ENCODE measurements around the gene GNL2. TPM values are rescaled to one million over a fixed set of nuclear protein-coding genes. Genes with fewer than 3 reads are reported as not detected.

Gene GNL2
- total RNA-seq, 1 experiment from 2014 or later: 121 TPM

GRCh38 chr1:37557402-37557801, 38.3 kb downstream of the GNL2 start:
- intact Hi-C loops (cut with micrococcal nuclease; ENCODE audit: unreplicated experiment): no loop called here
- Histone ChIP-seq H3K4me3 (ENCODE audit: low read depth, low read length, poor library complexity, severe bottlenecking) (peak overlapping the region; percentile 27), H3K36me3 (ENCODE audit: insufficient read depth, low read length, poor library complexity, severe bottlenecking) (peaks cover 3% of the 10 kb centered on the region), H3K4me1 (ENCODE audit: insufficient read depth, low read length, poor library complexity, severe bottlenecking) (peaks cover 9% of the 10 kb centered on the region), H3K9me3 (ENCODE audit: low read depth, low read length, poor library complexity, severe bottlenecking) (peaks cover 6% of the 10 kb centered on the region), H3K27ac (ENCODE audit: low read depth, low read length, poor library complexity, severe bottlenecking) (no peak overlapping the region), H3K27me3 (replicated peaks; ENCODE audit: insufficient read depth, low read depth, low read length, poor library complexity) (no peaks in the 10 kb centered on the region)
- CTCF ChIA-PET: no interaction called here
- no TSS peak for BruUV-seq (replicated peaks)
- DNase-seq (ENCODE audit: low spot score): no peak
- TF ChIP-seq EZH2 (IDR thresholded peaks at IDR 0.05; ENCODE audit: borderline replicate concordance, low read depth, low read length, poor library complexity, severe bottlenecking) (no peak), CTCF (conservative IDR thresholded peaks at IDR 0.05; ENCODE audit: low read depth, low read length) (no peak)
- POLR2A ChIA-PET (ENCODE audit: low non-redundant PET): interaction anchor here (0.6 kb wide), 1 partner anchor 9 kb away, joined by 3 read pairs; no protein-coding TSS in a partner anchor

GRCh38 chr1:37556712-37557196, 39.0 kb downstream of the GNL2 start, which contains the start of gene DNALI1:
Gene DNALI1 (plus strand): TSS chr1:37556940. CDS start chr1:37556995, 55 bp downstream.
- intact Hi-C loops (cut with micrococcal nuclease; ENCODE audit: unreplicated experiment): no loop called here
- CTCF ChIA-PET: no interaction called here
- H3K4me1 ChIP-seq (ENCODE audit: insufficient read depth, low read length, poor library complexity, severe bottlenecking): peaks cover 9% of the 10 kb centered on the region
- peak; percentile 82 for DNase-seq (ENCODE audit: low spot score)
- peaks cover 3% of the 10 kb centered on the region for H3K36me3 ChIP-seq (ENCODE audit: insufficient read depth, low read length, poor library complexity, severe bottlenecking)
- no TSS peak for BruUV-seq (replicated peaks)
- no peak within 1 kb of the TSS for H3K27ac ChIP-seq (ENCODE audit: low read depth, low read length, poor library complexity, severe bottlenecking)
- TF ChIP-seq EZH2 (IDR thresholded peaks at IDR 0.05; ENCODE audit: borderline replicate concordance, low read depth, low read length, poor library complexity, severe bottlenecking) (no peak), CTCF (conservative IDR thresholded peaks at IDR 0.05; ENCODE audit: low read depth, low read length) (no peak)
- peak within 1 kb of the TSS; percentile 27 for H3K4me3 ChIP-seq (ENCODE audit: low read depth, low read length, poor library complexity, severe bottlenecking)
- H3K27me3 ChIP-seq (replicated peaks; ENCODE audit: insufficient read depth, low read depth, low read length, poor library complexity): no peaks in the 10 kb centered on the region
- H3K9me3 ChIP-seq (ENCODE audit: low read depth, low read length, poor library complexity, severe bottlenecking): peaks cover 6% of the 10 kb centered on the region
- POLR2A ChIA-PET (ENCODE audit: low non-redundant PET): interaction anchor here (0.6 kb wide), 2 partner anchors 9 to 1000 kb away, joined by 3 read pairs; no protein-coding TSS in a partner anchor

- H3K36me3 ChIP-seq (ENCODE audit: insufficient read depth, low read length, poor library complexity, severe bottlenecking): peaks cover 11% of the 10 kb centered on the region
- TF ChIP-seq EZH2 (IDR thresholded peaks at IDR 0.05; ENCODE audit: borderline replicate concordance, low read depth, low read length, poor library complexity, severe bottlenecking) (no peak), CTCF (conservative IDR thresholded peaks at IDR 0.05; ENCODE audit: low read depth, low read length) (no peak)
- ChIA-PET POLR2A (ENCODE audit: low non-redundant PET) (interaction anchor here (0.7 kb wide), 1 partner anchor 995 kb away, joined by 5 read pairs; no protein-coding TSS in a partner anchor), CTCF (no interaction called here)
- peaks cover 9% of the 10 kb centered on the region for H3K4me1 ChIP-seq (ENCODE audit: insufficient read depth, low read length, poor library complexity, severe bottlenecking)
- H3K27ac ChIP-seq (ENCODE audit: low read depth, low read length, poor library complexity, severe bottlenecking): peak within 1 kb of the TSS; percentile 88
- peak; percentile 97 for DNase-seq (ENCODE audit: low spot score)
- peak within 1 kb of the TSS; percentile 94 for H3K4me3 ChIP-seq (ENCODE audit: low read depth, low read length, poor library complexity, severe bottlenecking)
- intact Hi-C loops (cut with micrococcal nuclease; ENCODE audit: unreplicated experiment): no loop called here
- no peaks in the 10 kb centered on the region for H3K27me3 ChIP-seq (replicated peaks; ENCODE audit: insufficient read depth, low read depth, low read length, poor library complexity)
- BruUV-seq (replicated peaks): no TSS peak
- peaks cover 6% of the 10 kb centered on the region for H3K9me3 ChIP-seq (ENCODE audit: low read depth, low read length, poor library complexity, severe bottlenecking)
These were observed 41.6 kb downstream of the GNL2 start, which contains the start of gene SNIP1 for GRCh38 chr1:37553927-37554808. Gene SNIP1 (minus strand): TSS chr1:37554293. CDS start chr1:37554229, 64 bp downstream.

Data from A673 (cell line).